Superior temporal gyrus (tissue), 1 donor: ENCODE data around the gene KLHL6.
"Not testable (repeated sequence)": the region's sequence is repeated elsewhere in the genome, so short reads cannot be mapped to it uniquely, and the experiment has no call there.

Experiments
- DNase-seq: peaks from one replicate; pipeline ENCODE4 v3.0.0-alpha.2; 2016; ENCODE audit errors: extremely low spot score

Gene KLHL6

GRCh38 chr3:183448369-183449128 lies 107.0 kb downstream of the KLHL6 start:
- DNase-seq: peak; percentile 31

GRCh38 chr3:183447206-183448001 lies 108.1 kb downstream of the KLHL6 start:
- peak; percentile 83 for DNase-seq

- DNase-seq: no peak
These were observed 108.7 kb downstream of the KLHL6 start for GRCh38 chr3:183446838-183447205.

GRCh38 chr3:183444748-183445147 lies 110.8 kb downstream of the KLHL6 start:
- no peak for DNase-seq

- DNase-seq: no peak
These were observed 111.8 kb downstream of the KLHL6 start for GRCh38 chr3:183443395-183444385.

- DNase-seq: no peak
These were observed 112.5 kb downstream of the KLHL6 start for GRCh38 chr3:183442994-183443393.

GRCh38 chr3:183440521-183440920 lies 115.0 kb downstream of the KLHL6 start:
- DNase-seq: not testable (repeated sequence)

GRCh38 chr3:183439515-183439914 lies 116.0 kb downstream of the KLHL6 start:
- no peak for DNase-seq

- DNase-seq: no peak
These were observed 116.8 kb downstream of the KLHL6 start for GRCh38 chr3:183438735-183439134.

- DNase-seq: no peak
These were observed 117.6 kb downstream of the KLHL6 start for GRCh38 chr3:183437666-183438564.
